Activated naive CD8-positive, alpha-beta T cell treated with anti-CD3 and anti-CD28 coated beads, Interleukin-2, amount 50 U/mL, for 16 hours (primary cell): ENCODE results near the gene ABTB2.
"Not testable (repeated sequence)": the region's sequence is repeated elsewhere in the genome, so short reads cannot be mapped to it uniquely, and the experiment has no call there.

Experiments
- DNase-seq: peaks from one replicate; pipeline ENCODE4 v3.0.0-alpha.2; 2020; ENCODE audit warnings: low read depth, low spot score

The ABTB2 gene

GRCh38 chr11:34357701-34358257, at the start of gene ABTB2:
Gene ABTB2, minus strand, starts transcription at chr11:34358010.
- DNase-seq = peak; percentile 94

- no peak for DNase-seq
Observed at GRCh38 chr11:34407121-34407813, 49.5 kb upstream of the ABTB2 start.

GRCh38 chr11:34406413-34406812, 48.6 kb upstream of the ABTB2 start:
- DNase-seq = no peak

GRCh38 chr11:34405079-34405858, 47.5 kb upstream of the ABTB2 start:
- no peak for DNase-seq

GRCh38 chr11:34404280-34404679, 46.5 kb upstream of the ABTB2 start:
- no peak for DNase-seq

GRCh38 chr11:34403431-34403830, 45.6 kb upstream of the ABTB2 start:
- no peak for DNase-seq

- DNase-seq = no peak
Observed at GRCh38 chr11:34397811-34398210, 40.0 kb upstream of the ABTB2 start.

- DNase-seq = no peak
Observed at GRCh38 chr11:34397120-34397519, 39.3 kb upstream of the ABTB2 start.

- no peak for DNase-seq
Observed at GRCh38 chr11:34395916-34396550, 38.2 kb upstream of the ABTB2 start.

- no peak for DNase-seq
Observed at GRCh38 chr11:34394771-34395300, 37.0 kb upstream of the ABTB2 start.

GRCh38 chr11:34387653-34388052, 29.8 kb upstream of the ABTB2 start:
- DNase-seq = no peak

- DNase-seq = not testable (repeated sequence)
Observed at GRCh38 chr11:34386356-34386755, 28.5 kb upstream of the ABTB2 start.

GRCh38 chr11:34382532-34383276, 24.9 kb upstream of the ABTB2 start:
- DNase-seq = no peak

GRCh38 chr11:34381775-34382174, 24.0 kb upstream of the ABTB2 start:
- no peak for DNase-seq

GRCh38 chr11:34380696-34381095, 22.9 kb upstream of the ABTB2 start:
- DNase-seq = no peak

GRCh38 chr11:34379539-34379938, 21.7 kb upstream of the ABTB2 start:
- no peak for DNase-seq

- DNase-seq = no peak
Observed at GRCh38 chr11:34379079-34379478, 21.3 kb upstream of the ABTB2 start.

GRCh38 chr11:34373727-34374126, 15.9 kb upstream of the ABTB2 start:
- no peak for DNase-seq

GRCh38 chr11:34366522-34366921, 8.7 kb upstream of the ABTB2 start:
- no peak for DNase-seq

- no peak for DNase-seq
Observed at GRCh38 chr11:34364102-34364501, 6.3 kb upstream of the ABTB2 start.

GRCh38 chr11:34363363-34364084, 5.7 kb upstream of the ABTB2 start:
- DNase-seq = no peak
